ENCODE results near the gene ADGRG7. TPM values are rescaled to one million over a fixed set of nuclear protein-coding genes. Genes with fewer than 3 reads are reported as not detected.

The ADGRG7 gene
- total and polyA plus RNA-seq, 2 of the 13 experiments (the other 11 are each of a cell fraction or from before 2014, with no cell fraction given), result not detected

GRCh38 chr3:100627491-100627890 is 18.1 kb downstream of the ADGRG7 start (continued):
- TF ChIP-seq, protein P1, sequence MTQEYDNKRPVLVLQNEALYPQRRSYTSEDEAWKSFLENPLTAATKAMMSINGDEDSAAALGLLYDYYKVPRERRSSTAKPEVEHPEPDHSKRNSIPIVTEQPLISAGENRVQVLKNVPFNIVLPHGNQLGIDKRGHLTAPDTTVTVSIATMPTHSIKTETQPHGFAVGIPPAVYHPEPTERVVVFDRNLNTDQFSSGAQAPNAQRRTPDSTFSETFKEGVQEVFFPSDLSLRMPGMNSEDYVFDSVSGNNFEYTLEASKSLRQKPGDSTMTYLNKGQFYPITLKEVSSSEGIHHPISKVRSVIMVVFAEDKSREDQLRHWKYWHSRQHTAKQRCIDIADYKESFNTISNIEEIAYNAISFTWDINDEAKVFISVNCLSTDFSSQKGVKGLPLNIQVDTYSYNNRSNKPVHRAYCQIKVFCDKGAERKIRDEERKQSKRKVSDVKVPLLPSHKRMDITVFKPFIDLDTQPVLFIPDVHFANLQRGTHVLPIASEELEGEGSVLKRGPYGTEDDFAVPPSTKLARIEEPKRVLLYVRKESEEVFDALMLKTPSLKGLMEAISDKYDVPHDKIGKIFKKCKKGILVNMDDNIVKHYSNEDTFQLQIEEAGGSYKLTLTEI (CRISPR knock-in tag; conservative IDR thresholded peaks at IDR 0.05), result no peak
- TF ChIP-seq ZNF280B (CRISPR knock-in tag; IDR thresholded peaks at IDR 0.05; ENCODE audit: borderline replicate concordance) (no peak), NR3C1 (CRISPR knock-in tag; IDR thresholded peaks at IDR 0.05) (no peak), NR2F2 (IDR thresholded peaks at IDR 0.05; ENCODE audit: borderline replicate concordance, low read depth) (no peak)

GRCh38 chr3:100629421-100630127 is 20.2 kb downstream of the ADGRG7 start:
- Histone ChIP-seq H3K36me3 (replicated peaks in 1 of 2; ENCODE audit: control insufficient read depth in 1 of 2, insufficient read depth in 2 of 2, low read length in 2 of 2) (no peaks in the 10 kb centered on the region), H3K79me2 (ENCODE audit: insufficient read depth, low read length) (no peaks in the 10 kb centered on the region), H3K9me3 (ENCODE audit: low read length) (no peaks in the 10 kb centered on the region), H3K4me2 (ENCODE audit: low read depth, low read length) (no peak overlapping the region), H2AFZ (ENCODE audit: low read length) (no peak overlapping the region), H3K9ac (ENCODE audit: insufficient read depth, low read depth, low read length) (no peak overlapping the region), H3K27me3 (ENCODE audit: control insufficient read depth in 1 of 2, insufficient read depth in 2 of 2, low read length in 2 of 2) (no peaks in the 10 kb centered on the region), H4K20me1 (ENCODE audit: insufficient read depth, low read length) (no peaks in the 10 kb centered on the region), H3K4me1 (ENCODE audit: insufficient read depth, low read length) (peaks cover 1% of the 10 kb centered on the region; the same call in 1 of the 2 replicates), H3K27ac (ENCODE audit: extremely low read length, insufficient read depth, low read length) (no peak overlapping the region), H3K4me3 (replicated peaks in 1 of 3; ENCODE audit: insufficient read depth in 1 of 3, low read depth in 2 of 3, low read length in 3 of 3) (no peak overlapping the region)
- ChIA-PET CTCF (ENCODE audit: low intra/inter-chr PET ratio, low total read pairs) (no interaction called here), POLR2A (no interaction called here)
- no peak for ATAC-seq
- no TSS peak for BruUV-seq (replicated peaks)
- in situ Hi-C loops (cut with HindIII; ENCODE audit: extremely low pct_ligation_motif_present, low pct_unique_long_range_greater_than_20kb) (no loop called here), intact Hi-C loops (cut with micrococcal nuclease; ENCODE audit: unreplicated experiment) (loop anchor here (10.0 kb wide), 1 partner anchor 65 kb away; no protein-coding TSS in a partner anchor)
- FAIRE-seq, result no peak
- no peak for DNase-seq (ENCODE audit: low spot score)
- 31% methylated on average over 3 of the region's 3 CpGs for WGBS (ENCODE audit: low lambda C conversion rate)
- TF ChIP-seq, protein P2, sequence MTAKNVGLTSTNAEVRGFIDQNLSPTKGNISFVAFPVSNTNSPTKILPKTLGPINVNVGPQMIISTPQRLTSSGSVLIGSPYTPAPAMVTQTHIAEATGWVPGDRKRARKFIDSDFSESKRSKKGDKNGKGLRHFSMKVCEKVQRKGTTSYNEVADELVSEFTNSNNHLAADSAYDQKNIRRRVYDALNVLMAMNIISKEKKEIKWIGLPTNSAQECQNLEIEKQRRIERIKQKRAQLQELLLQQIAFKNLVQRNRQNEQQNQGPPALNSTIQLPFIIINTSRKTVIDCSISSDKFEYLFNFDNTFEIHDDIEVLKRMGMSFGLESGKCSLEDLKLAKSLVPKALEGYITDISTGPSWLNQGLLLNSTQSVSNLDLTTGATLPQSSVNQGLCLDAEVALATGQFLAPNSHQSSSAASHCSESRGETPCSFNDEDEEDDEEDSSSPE (CRISPR knock-in tag; IDR thresholded peaks at IDR 0.05), result no peak
- TF ChIP-seq ZNF614 (CRISPR knock-in tag; IDR thresholded peaks at IDR 0.05; ENCODE audit: borderline replicate concordance), result no peak
- TF ChIP-seq, protein P3, sequence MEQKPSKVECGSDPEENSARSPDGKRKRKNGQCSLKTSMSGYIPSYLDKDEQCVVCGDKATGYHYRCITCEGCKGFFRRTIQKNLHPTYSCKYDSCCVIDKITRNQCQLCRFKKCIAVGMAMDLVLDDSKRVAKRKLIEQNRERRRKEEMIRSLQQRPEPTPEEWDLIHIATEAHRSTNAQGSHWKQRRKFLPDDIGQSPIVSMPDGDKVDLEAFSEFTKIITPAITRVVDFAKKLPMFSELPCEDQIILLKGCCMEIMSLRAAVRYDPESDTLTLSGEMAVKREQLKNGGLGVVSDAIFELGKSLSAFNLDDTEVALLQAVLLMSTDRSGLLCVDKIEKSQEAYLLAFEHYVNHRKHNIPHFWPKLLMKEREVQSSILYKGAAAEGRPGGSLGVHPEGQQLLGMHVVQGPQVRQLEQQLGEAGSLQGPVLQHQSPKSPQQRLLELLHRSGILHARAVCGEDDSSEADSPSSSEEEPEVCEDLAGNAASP (CRISPR knock-in tag; IDR thresholded peaks at IDR 0.05; ENCODE audit: borderline replicate concordance), result no peak
- no peak for TF ChIP-seq SIX1 (CRISPR knock-in tag; IDR thresholded peaks at IDR 0.05; ENCODE audit: borderline replicate concordance)
- no peak for TF ChIP-seq ZNF160 (CRISPR knock-in tag; IDR thresholded peaks at IDR 0.05)
- no peak for TF ChIP-seq FOSL2 (CRISPR knock-in tag; IDR thresholded peaks at IDR 0.05)
- TF ChIP-seq FOSL1 (CRISPR knock-in tag; IDR thresholded peaks at IDR 0.05; ENCODE audit: borderline replicate concordance), result no peak
- TF ChIP-seq ZBTB37 (CRISPR knock-in tag; IDR thresholded peaks at IDR 0.05), result no peak
- TF ChIP-seq EHMT2 (IDR thresholded peaks at IDR 0.05; ENCODE audit: borderline replicate concordance, low read depth, low read length), result no peak
- TF ChIP-seq, protein P4, sequence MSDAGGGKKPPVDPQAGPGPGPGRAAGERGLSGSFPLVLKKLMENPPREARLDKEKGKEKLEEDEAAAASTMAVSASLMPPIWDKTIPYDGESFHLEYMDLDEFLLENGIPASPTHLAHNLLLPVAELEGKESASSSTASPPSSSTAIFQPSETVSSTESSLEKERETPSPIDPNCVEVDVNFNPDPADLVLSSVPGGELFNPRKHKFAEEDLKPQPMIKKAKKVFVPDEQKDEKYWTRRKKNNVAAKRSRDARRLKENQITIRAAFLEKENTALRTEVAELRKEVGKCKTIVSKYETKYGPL (CRISPR knock-in tag; IDR thresholded peaks at IDR 0.05), result no peak
